BE2C (cell line): Measurements from ENCODE around the gene NEIL1.

ENCODE experiments used
- DNase-seq: peaks from one replicate; pipeline ENCODE4 v3.0.0-alpha.2; 2020
- H3K27me3 ChIP-seq: fragments of 250-450 bp; sonication (Bioruptor Pico); 2 replicates; pipeline ENCODE4 v1.5.1; 2020; ENCODE audit warnings: mild to moderate bottlenecking
- H3K36me3 ChIP-seq: fragments of 250-450 bp; sonication (Bioruptor Pico); 2 replicates; pipeline ENCODE4 v1.5.1; 2020; ENCODE audit warnings: mild to moderate bottlenecking
- H3K4me1 ChIP-seq: fragments of 250-450 bp; sonication (Bioruptor Pico); 2 replicates; pipeline ENCODE4 v1.5.1; 2020
- H3K4me3 ChIP-seq: 2 replicates; pipeline ENCODE4 v1.5.1; 2011; ENCODE audit warnings: low read depth, low read length
- H3K9me3 ChIP-seq: fragments of 250-450 bp; sonication (Bioruptor Pico); 2 replicates; pipeline ENCODE4 v1.5.1; 2020
- CTCF ChIP-seq: IDR thresholded peaks from 2 replicates; pipeline ENCODE4 v1.5.1; 2012; ENCODE audit warnings: mild to moderate bottlenecking, low read depth, low read length

The NEIL1 gene

GRCh38 chr15:75352186-75353080 is 5.6 kb downstream of the NEIL1 start:
- Histone ChIP-seq H3K27me3 (peaks cover 26% of the 10 kb centered on the region), H3K4me3 (no peak overlapping the region)

GRCh38 chr15:75353604-75354003 is 6.8 kb downstream of the NEIL1 start:
- Histone ChIP-seq H3K36me3 (peaks cover 11% of the 10 kb centered on the region), H3K4me3 (no peak overlapping the region), H3K27me3 (peaks cover 14% of the 10 kb centered on the region), H3K9me3 (no peaks in the 10 kb centered on the region), H3K4me1 (no peaks in the 10 kb centered on the region)
- no peak for TF ChIP-seq CTCF
- no peak for DNase-seq

More at GRCh38 chr15:75352186-75353080, 5.6 kb downstream of the NEIL1 start:
- Histone ChIP-seq H3K36me3 (0 out of 2 replicates have a peak, but pooled peaks cover 4% of the 10 kb centered on the region), H3K9me3 (no peaks in the 10 kb centered on the region), H3K4me1 (no peaks in the 10 kb centered on the region)
- no peak for TF ChIP-seq CTCF
- DNase-seq = no peak

GRCh38 chr15:75354454-75354853 is 7.6 kb downstream of the NEIL1 start:
- Histone ChIP-seq H3K9me3 (no peaks in the 10 kb centered on the region), H3K36me3 (peaks cover 14% of the 10 kb centered on the region), H3K4me3 (no peak overlapping the region), H3K27me3 (peaks cover 6% of the 10 kb centered on the region), H3K4me1 (no peaks in the 10 kb centered on the region)
- no peak for DNase-seq
- TF ChIP-seq CTCF = no peak

GRCh38 chr15:75355369-75355768 is 8.5 kb downstream of the NEIL1 start:
- no peak for DNase-seq
- Histone ChIP-seq H3K27me3 (no peaks in the 10 kb centered on the region), H3K9me3 (no peaks in the 10 kb centered on the region), H3K4me3 (no peak overlapping the region), H3K4me1 (no peaks in the 10 kb centered on the region), H3K36me3 (peaks cover 19% of the 10 kb centered on the region)
- no peak for TF ChIP-seq CTCF

- H3K9me3 ChIP-seq = no peaks in the 10 kb centered on the region
- no peaks in the 10 kb centered on the region for H3K27me3 ChIP-seq
- TF ChIP-seq CTCF = no peak
- no peak for DNase-seq
- no peaks in the 10 kb centered on the region for H3K4me1 ChIP-seq
- no peak overlapping the region for H3K4me3 ChIP-seq
- peaks cover 20% of the 10 kb centered on the region for H3K36me3 ChIP-seq
Measured at GRCh38 chr15:75356006-75356405, 9.2 kb downstream of the NEIL1 start.

- DNase-seq = no peak
- no peak for TF ChIP-seq CTCF
- no peaks in the 10 kb centered on the region for H3K9me3 ChIP-seq
- no peaks in the 10 kb centered on the region for H3K4me1 ChIP-seq
- no peaks in the 10 kb centered on the region for H3K27me3 ChIP-seq
- peaks cover 25% of the 10 kb centered on the region for H3K36me3 ChIP-seq
- H3K4me3 ChIP-seq = no peak overlapping the region
Measured at GRCh38 chr15:75356517-75356916, 9.7 kb downstream of the NEIL1 start.
